ENCODE measurements around the gene TAS1R3. TPM values are rescaled to one million over a fixed set of nuclear protein-coding genes. Genes with fewer than 3 reads are reported as not detected.
A peak's percentile ranks its signal among the peaks of the same experiment; 100 is the strongest.

Gene TAS1R3
- total and polyA plus RNA-seq, 3 donors from 2014 or later: 0.66 to 1.5 (median 1.5) TPM

- DNase-seq: no peak
- peaks cover 10% of the 10 kb centered on the region for H3K4me1 ChIP-seq
- no peaks in the 10 kb centered on the region for H3K27me3 ChIP-seq
- TF ChIP-seq CTCF (IDR thresholded peaks at IDR 0.05): no peak
- TF ChIP-seq POLR2A (IDR thresholded peaks at IDR 0.05): no peak
- H3K36me3 ChIP-seq (ENCODE audit: low read depth, missing control alignments): no peaks in the 10 kb centered on the region
- no peak overlapping the region for H3K4me3 ChIP-seq
- WGBS, 2 donors: 89 to 90% methylated on average over 6 of the region's 6 CpGs
- H3K9me3 ChIP-seq: no peaks in the 10 kb centered on the region
- intact Hi-C loops (cut with DNase I; ENCODE audit: low total_unique reads): no loop called here
- H3K27ac ChIP-seq: peak overlapping the region in 1 of 2 donors; percentile 37
These were observed 13.7 kb upstream of the TAS1R3 start for GRCh38 chr1:1317420-1317819.

GRCh38 chr1:1318131-1318652, 12.9 kb upstream of the TAS1R3 start:
- intact Hi-C loops (cut with DNase I; ENCODE audit: low total_unique reads): no loop called here
- 55 to 64% methylated on average over 9 of the region's 9 CpGs for WGBS, 2 donors
- no peaks in the 10 kb centered on the region for H3K27me3 ChIP-seq
- TF ChIP-seq POLR2A (IDR thresholded peaks at IDR 0.05) (no peak), CTCF (IDR thresholded peaks at IDR 0.05) (no peak)
- no peaks in the 10 kb centered on the region for H3K36me3 ChIP-seq (ENCODE audit: low read depth, missing control alignments)
- H3K9me3 ChIP-seq: no peaks in the 10 kb centered on the region
- peak; percentile 91 for DNase-seq
- H3K4me3 ChIP-seq: no peak overlapping the region
- peaks cover 18% of the 10 kb centered on the region for H3K4me1 ChIP-seq
- H3K27ac ChIP-seq: peak overlapping the region in 1 of 2 donors; percentile 37

- TF ChIP-seq POLR2A (IDR thresholded peaks at IDR 0.05) (no peak), CTCF (IDR thresholded peaks at IDR 0.05) (no peak)
- Histone ChIP-seq H3K36me3 (ENCODE audit: low read depth, missing control alignments) (no peaks in the 10 kb centered on the region), H3K27ac (peak overlapping the region in 1 of 2 donors; percentile 4), H3K4me1 (peaks cover 21% of the 10 kb centered on the region), H3K27me3 (no peaks in the 10 kb centered on the region), H3K9me3 (no peaks in the 10 kb centered on the region), H3K4me3 (no peak overlapping the region)
- 88 to 91% methylated on average over 20 to 36 of the region's 36 CpGs for whole genome bisulfite sequencing, 2 donors
- intact Hi-C loops (cut with DNase I; ENCODE audit: low total_unique reads): no loop called here
- DNase-seq: no peak
These were observed 12.1 kb upstream of the TAS1R3 start for GRCh38 chr1:1318777-1319645.

GRCh38 chr1:1319646-1319941, 11.5 kb upstream of the TAS1R3 start:
- intact Hi-C loops (cut with DNase I; ENCODE audit: low total_unique reads): no loop called here
- no peak for DNase-seq

More at GRCh38 chr1:1319646-1319941, 11.5 kb upstream of the TAS1R3 start:
- H3K27me3 ChIP-seq: no peaks in the 10 kb centered on the region
- H3K27ac ChIP-seq: peak overlapping the region in 1 of 2 donors; percentile 4
- TF ChIP-seq CTCF (IDR thresholded peaks at IDR 0.05): no peak
- TF ChIP-seq POLR2A (IDR thresholded peaks at IDR 0.05): no peak
- H3K9me3 ChIP-seq: no peaks in the 10 kb centered on the region
- H3K36me3 ChIP-seq (ENCODE audit: low read depth, missing control alignments): no peaks in the 10 kb centered on the region
- WGBS, 2 donors: 91 to 92% methylated on average over 12 to 13 of the region's 13 CpGs
- no peak overlapping the region for H3K4me3 ChIP-seq
- H3K4me1 ChIP-seq: peaks cover 21% of the 10 kb centered on the region

All from testis (tissue), 3 donors.